Stomach (tissue), 9 donors: Measurements from ENCODE around the gene IFI44L. TPM values are rescaled to one million over a fixed set of nuclear protein-coding genes. Genes with fewer than 3 reads are reported as not detected.

ENCODE experiments used
- DNase-seq, 2 donors: peaks; one replicate each; pipeline versions ENCODE4 v3.0.0 to v3.0.0-alpha.2; 2013 to 2019
- H3K27ac ChIP-seq, 5 donors: fragments of 200-600 bp in 4 of 5; sonication (generic) in 4 of 5; one replicate each; pipeline ENCODE4 v1.5.1; 2013 to 2019; ENCODE audit warnings: mild to moderate bottlenecking in 1 of 5, moderate library complexity in 1 of 5
- H3K27me3 ChIP-seq, 3 donors: fragments of 200-600 bp; sonication (generic); one replicate each; pipeline ENCODE4 v1.5.1; 2017 to 2019; ENCODE audit warnings: mixed run types in 1 of 3
- H3K36me3 ChIP-seq, 4 donors: fragments of 200-600 bp; sonication (generic); 1 replicate in 3 of 4; 2 replicates in 1 of 4; pipeline ENCODE4 v1.5.1; 2016 to 2019
- H3K4me1 ChIP-seq, 4 donors: fragments of 200-600 bp; sonication (generic); one replicate each; pipeline ENCODE4 v1.5.1; 2016 to 2019
- H3K4me3 ChIP-seq, 4 donors: fragments of 200-600 bp; sonication (generic) in 3 of 4; one replicate each; pipeline ENCODE4 v1.5.1; 2016 to 2019; ENCODE audit warnings: mild to moderate bottlenecking in 1 of 4
- H3K9me3 ChIP-seq, 4 donors: fragments of 200-600 bp; sonication (generic); one replicate each; pipeline ENCODE4 v1.5.1; 2016 to 2019
- CTCF ChIP-seq, 7 experiments: fragments of 450-650 bp in 4 of 7; fragments of 200-600 bp in 3 of 7; sonication (generic) in 3 of 7; IDR thresholded peaks; one replicate each; pipeline ENCODE4 v1.5.1; 2016 to 2019; ENCODE audit warnings: antibody characterized with exemption in 7 of 7, control low read depth in 2 of 7, mild to moderate bottlenecking in 1 of 7
- EP300 ChIP-seq: sonication (generic); formaldehyde crosslinking; IDR thresholded peaks from one replicate; pipeline ENCODE4 v1.6.1; 2017; ENCODE audit warnings: antibody characterized with exemption
- POLR2A ChIP-seq, 4 donors: fragments of 450-650 bp; IDR thresholded peaks; one replicate each; pipeline ENCODE4 v1.6.1; 2016; ENCODE audit warnings: antibody characterized with exemption in 4 of 4, control low read depth in 2 of 4, mild to moderate bottlenecking in 1 of 4, moderate library complexity in 1 of 4
- POLR2AphosphoS5 ChIP-seq, 3 donors: sonication (generic); formaldehyde crosslinking; IDR thresholded peaks; one replicate each; pipeline ENCODE4 v1.6.1; 2016; ENCODE audit warnings: antibody characterized with exemption in 3 of 3
- WGBS, 5 donors: extraction: QIAGEN DNeasy Blood & Tissue Kit in 3 of 5; methylation state at CpG; one replicate each; pipeline versions ENCODE4 v1.1.5 to v1.1.7; 2013 to 2018; 5-methylcytosine and 5-hydroxymethylcytosine counted together
- intact Hi-C: fragments of 100-400 bp; cut with DNase I; formaldehyde crosslinking; loops from one replicate; pipeline ENCODE4 v1.15.1; 2023; ENCODE audit warnings: low total_unique reads
- polyA plus RNA-seq, 3 donors: library from polyadenylated mRNA; stranded (reverse); fragments of 200-250 nt; gene quantifications; one replicate each; pipeline ENCODE4 v1.2.3, GENCODE V29; 2013
- total RNA-seq, 5 donors: library from RNA; depleted of rRNA; stranded (reverse); fragments of >200 nt; gene quantifications; one replicate each; pipeline versions ENCODE4 v1.1.0 to v1.2.3, GENCODE V29; 2014 to 2016
- donor health status: healthy with polysubstance abuse.
- donor health status: Bipolar disorder and iron deficiency.
- donor health status: healthy.

The IFI44L gene
- total and polyA plus RNA-seq, 8 donors = 0.29 to 27.4 (median 5.9) TPM

- intact Hi-C loops = no loop called here
- 44 to 69% (median 53%) methylated on average over 2 of the region's 2 CpGs for WGBS, 5 donors
- TF ChIP-seq POLR2AphosphoS5 (IDR thresholded peaks at IDR 0.05) = no peak
- no peak for TF ChIP-seq POLR2A (IDR thresholded peaks at IDR 0.05)
- TF ChIP-seq EP300 = no peak
- TF ChIP-seq CTCF (IDR thresholded peaks at IDR 0.05) = no peak
Observed at GRCh38 chr1:78681265-78681664, 61.0 kb downstream of the IFI44L start.

DNA sequence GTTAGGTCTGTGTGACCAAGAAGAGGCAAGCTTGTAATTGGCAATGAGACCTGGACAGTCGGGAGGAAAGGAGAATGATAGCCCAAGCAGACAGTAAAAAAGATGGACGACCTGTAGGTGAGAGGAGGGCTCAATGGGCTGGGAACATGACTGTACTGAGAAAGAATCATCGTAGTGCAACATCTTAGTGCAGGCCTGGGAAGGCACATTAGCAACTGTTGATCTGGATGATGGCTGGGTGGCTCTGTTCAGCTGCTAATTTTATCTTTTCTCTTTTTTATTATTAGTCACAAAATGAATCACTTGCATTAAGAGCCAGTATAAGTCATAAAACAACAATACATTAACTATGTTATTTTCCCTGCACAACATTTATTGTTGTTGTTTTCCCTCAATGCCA is 62.2 kb downstream of the IFI44L start:
- Histone ChIP-seq H3K36me3 (no peaks in the 10 kb centered on the region), H3K4me3 (no peak overlapping the region), H3K9me3 (no peaks in the 10 kb centered on the region), H3K27ac (no peak overlapping the region), H3K27me3 (no peaks in the 10 kb centered on the region), H3K4me1 (no peaks in the 10 kb centered on the region)
- TF ChIP-seq CTCF (IDR thresholded peaks at IDR 0.05) (no peak), POLR2A (IDR thresholded peaks at IDR 0.05) (no peak), POLR2AphosphoS5 (IDR thresholded peaks at IDR 0.05) (no peak), EP300 (no peak)
- no peak for DNase-seq
- intact Hi-C loops = no loop called here
- WGBS, 5 donors = 53 to 69% (median 57%) methylated on average over 3 of the region's 3 CpGs

More at GRCh38 chr1:78681265-78681664, 61.0 kb downstream of the IFI44L start:
- DNase-seq = no peak
- no peak overlapping the region for H3K4me3 ChIP-seq
- H3K27me3 ChIP-seq = no peaks in the 10 kb centered on the region
- no peaks in the 10 kb centered on the region for H3K36me3 ChIP-seq
- no peaks in the 10 kb centered on the region for H3K9me3 ChIP-seq
- peaks cover 0 to 3% (median 0%) of the 10 kb centered on the region in 4 donors for H3K4me1 ChIP-seq
- no peak overlapping the region for H3K27ac ChIP-seq

DNA sequence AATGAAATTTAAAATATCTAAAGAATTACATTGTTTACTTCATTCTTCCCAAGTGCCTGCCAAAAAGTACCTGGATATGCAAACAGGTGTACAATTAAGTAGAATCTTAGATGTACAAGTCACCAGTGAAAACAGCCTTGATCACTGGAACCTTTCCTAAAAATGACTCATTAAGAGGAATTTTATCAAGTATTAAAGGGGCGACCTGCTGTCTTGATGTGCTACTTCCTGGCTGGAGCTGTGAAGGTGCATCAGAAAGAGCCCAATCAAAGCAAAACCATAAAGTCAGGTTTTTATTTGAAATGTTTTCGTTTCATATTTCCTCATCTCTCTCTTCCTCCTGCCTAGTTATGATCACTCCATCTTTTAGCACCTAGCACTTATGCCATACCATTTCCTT is 62.8 kb downstream of the IFI44L start:
- no peak overlapping the region for H3K4me3 ChIP-seq
- 46 to 70% (median 49%) methylated on average over 2 of the region's 2 CpGs for WGBS, 5 donors
- intact Hi-C loops = no loop called here
- H3K27me3 ChIP-seq = no peaks in the 10 kb centered on the region
- no peak overlapping the region for H3K27ac ChIP-seq
- H3K4me1 ChIP-seq = no peaks in the 10 kb centered on the region
- H3K36me3 ChIP-seq = no peaks in the 10 kb centered on the region
- no peaks in the 10 kb centered on the region for H3K9me3 ChIP-seq
- no peak for DNase-seq
- TF ChIP-seq POLR2A (IDR thresholded peaks at IDR 0.05) (no peak), POLR2AphosphoS5 (IDR thresholded peaks at IDR 0.05) (no peak), CTCF (IDR thresholded peaks at IDR 0.05) (no peak), EP300 (no peak)

GRCh38 chr1:78687315-78687714 is 67.1 kb downstream of the IFI44L start:
- TF ChIP-seq CTCF (IDR thresholded peaks at IDR 0.05) (no peak), POLR2A (IDR thresholded peaks at IDR 0.05) (no peak), POLR2AphosphoS5 (IDR thresholded peaks at IDR 0.05) (no peak), EP300 (no peak)
- no peak overlapping the region for H3K27ac ChIP-seq
- H3K27me3 ChIP-seq = no peaks in the 10 kb centered on the region
- intact Hi-C loops = no loop called here
- no peaks in the 10 kb centered on the region for H3K9me3 ChIP-seq
- no peaks in the 10 kb centered on the region for H3K36me3 ChIP-seq
- H3K4me3 ChIP-seq = no peak overlapping the region
- WGBS, 5 donors = 77 to 95% (median 90%) methylated on average over 1 of the region's 1 CpG
- peak in 1 of 2 donors; percentile 18 for DNase-seq
- no peaks in the 10 kb centered on the region for H3K4me1 ChIP-seq
